Left ventricle myocardium inferior (tissue), 1 donor: ENCODE measurements around the gene CLEC4F. TPM values are rescaled to one million over a fixed set of nuclear protein-coding genes. Genes with fewer than 3 reads are reported as not detected.

Experiments used
- DNase-seq: peaks from one replicate; pipeline ENCODE4 v3.0.0-alpha.2; 2020
- H3K27ac ChIP-seq: fragments of 200-600 bp; replicated peaks from 2 replicates; pipeline ENCODE4 v1.8.0; 2021
- H3K27me3 ChIP-seq: fragments of 200-600 bp; 2 replicates; pipeline ENCODE4 v1.8.0; 2021; ENCODE audit warnings: low read depth
- H3K36me3 ChIP-seq: fragments of 200-600 bp; 2 replicates; pipeline ENCODE4 v1.8.0; 2021
- H3K4me1 ChIP-seq: fragments of 200-600 bp; 2 replicates; pipeline ENCODE4 v1.8.0; 2021
- H3K4me3 ChIP-seq: fragments of 200-600 bp; 2 replicates; pipeline ENCODE4 v1.8.0; 2021; ENCODE audit warnings: mild to moderate bottlenecking, moderate library complexity
- H3K9me3 ChIP-seq: fragments of 200-600 bp; replicated peaks from 2 replicates; pipeline ENCODE4 v1.8.0; 2021
- CTCF ChIP-seq: fragments of 200-600 bp; IDR thresholded peaks from 2 replicates; pipeline ENCODE4 v1.8.0; 2021; ENCODE audit warnings: antibody characterized with exemption, mild to moderate bottlenecking, borderline replicate concordance
- intact Hi-C: fragments of 100-400 bp; cut with micrococcal nuclease; formaldehyde crosslinking; loops from one replicate; pipeline ENCODE4 v1.11.0; 2022
- total RNA-seq: library from RNA; stranded (reverse); fragmentation: NEBNext Ultra II Directional; extraction: Animal tissue kit (Norgen Biotek cat#: 25700); gene quantifications from one replicate; pipeline ENCODE4 v1.2.1, GENCODE V29; 2021
- donor health status: DM: no; HTN: yes; CAD: no; lungs with severe emphysema.

CLEC4F gene
- total RNA-seq, 1 donor from 2014 or later: not detected

GRCh38 chr2:70777450-70777849 is 42.9 kb downstream of the CLEC4F start:
- Histone ChIP-seq H3K27ac (no peak overlapping the region), H3K27me3 (peaks cover 84% of the 10 kb centered on the region), H3K9me3 (no peaks in the 10 kb centered on the region), H3K4me1 (no peaks in the 10 kb centered on the region), H3K4me3 (no peak overlapping the region), H3K36me3 (no peaks in the 10 kb centered on the region)
- intact Hi-C loops: no loop called here
- no peak for DNase-seq
- no peak for TF ChIP-seq CTCF

- Histone ChIP-seq H3K9me3 (no peaks in the 10 kb centered on the region), H3K27ac (no peak overlapping the region), H3K4me3 (no peak overlapping the region), H3K36me3 (no peaks in the 10 kb centered on the region), H3K27me3 (peaks cover 84% of the 10 kb centered on the region), H3K4me1 (no peaks in the 10 kb centered on the region)
- no peak for TF ChIP-seq CTCF
- intact Hi-C loops: no loop called here
- DNase-seq: no peak
Observed at GRCh38 chr2:70776266-70776665, 44.1 kb downstream of the CLEC4F start.

- H3K36me3 ChIP-seq: no peaks in the 10 kb centered on the region
- intact Hi-C loops: no loop called here
- DNase-seq: no peak
- H3K27me3 ChIP-seq: peaks cover 76% of the 10 kb centered on the region
- H3K4me3 ChIP-seq: no peak overlapping the region
- H3K9me3 ChIP-seq: no peaks in the 10 kb centered on the region
- no peak overlapping the region for H3K27ac ChIP-seq
- no peaks in the 10 kb centered on the region for H3K4me1 ChIP-seq
- TF ChIP-seq CTCF: no peak
Observed at GRCh38 chr2:70775141-70775540, 45.3 kb downstream of the CLEC4F start.

- H3K4me1 ChIP-seq: peaks cover 3% of the 10 kb centered on the region
- H3K27ac ChIP-seq: no peak overlapping the region
- H3K27me3 ChIP-seq: peaks cover 82% of the 10 kb centered on the region
- H3K9me3 ChIP-seq: no peaks in the 10 kb centered on the region
- no peak overlapping the region for H3K4me3 ChIP-seq
- no peak for TF ChIP-seq CTCF
- DNase-seq: no peak
- H3K36me3 ChIP-seq: no peaks in the 10 kb centered on the region
- intact Hi-C loops: no loop called here
Observed at GRCh38 chr2:70772486-70773155, 47.8 kb downstream of the CLEC4F start.

GRCh38 chr2:70771446-70771845 is 49.0 kb downstream of the CLEC4F start:
- H3K9me3 ChIP-seq: no peaks in the 10 kb centered on the region
- peaks cover 84% of the 10 kb centered on the region for H3K27me3 ChIP-seq
- no peak for DNase-seq
- no peak for TF ChIP-seq CTCF
- no peak overlapping the region for H3K4me3 ChIP-seq
- intact Hi-C loops: no loop called here
- H3K4me1 ChIP-seq: peaks cover 15% of the 10 kb centered on the region
- no peaks in the 10 kb centered on the region for H3K36me3 ChIP-seq
- H3K27ac ChIP-seq: no peak overlapping the region

- Histone ChIP-seq H3K27me3 (peaks cover 84% of the 10 kb centered on the region), H3K4me1 (peaks cover 16% of the 10 kb centered on the region), H3K27ac (no peak overlapping the region), H3K9me3 (no peaks in the 10 kb centered on the region), H3K4me3 (no peak overlapping the region), H3K36me3 (no peaks in the 10 kb centered on the region)
- no peak for TF ChIP-seq CTCF
- no peak for DNase-seq
- intact Hi-C loops: no loop called here
Observed at GRCh38 chr2:70769450-70769849, 50.9 kb downstream of the CLEC4F start.
